ENCODE measurements around the gene MACROD2.

The MACROD2 gene

DNA sequence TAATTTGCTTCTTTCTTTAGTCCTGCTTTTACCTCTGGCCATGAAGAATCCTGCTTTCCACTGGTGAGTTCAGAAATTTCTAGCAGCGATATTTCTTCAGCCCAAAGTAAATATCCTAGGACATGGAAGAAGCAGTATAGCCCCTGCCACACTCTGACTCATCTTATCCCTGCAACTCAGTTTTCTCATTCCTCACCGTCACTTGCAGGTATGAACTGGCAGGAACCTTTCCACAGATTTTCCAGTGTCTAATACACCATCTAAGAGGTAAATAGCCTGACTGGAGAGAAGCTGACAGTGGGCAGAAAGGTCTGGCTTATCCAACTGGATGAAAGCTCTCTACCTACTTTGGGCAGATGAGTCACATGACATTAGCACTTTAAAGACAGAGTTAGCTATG lies 1158.8 kb downstream of the MACROD2 start:
- H3K4me3 ChIP-seq (ENCODE audit: low read length) = no peak overlapping the region
- no peak for DNase-seq (ENCODE audit: low read depth)
- TF ChIP-seq, protein P1, sequence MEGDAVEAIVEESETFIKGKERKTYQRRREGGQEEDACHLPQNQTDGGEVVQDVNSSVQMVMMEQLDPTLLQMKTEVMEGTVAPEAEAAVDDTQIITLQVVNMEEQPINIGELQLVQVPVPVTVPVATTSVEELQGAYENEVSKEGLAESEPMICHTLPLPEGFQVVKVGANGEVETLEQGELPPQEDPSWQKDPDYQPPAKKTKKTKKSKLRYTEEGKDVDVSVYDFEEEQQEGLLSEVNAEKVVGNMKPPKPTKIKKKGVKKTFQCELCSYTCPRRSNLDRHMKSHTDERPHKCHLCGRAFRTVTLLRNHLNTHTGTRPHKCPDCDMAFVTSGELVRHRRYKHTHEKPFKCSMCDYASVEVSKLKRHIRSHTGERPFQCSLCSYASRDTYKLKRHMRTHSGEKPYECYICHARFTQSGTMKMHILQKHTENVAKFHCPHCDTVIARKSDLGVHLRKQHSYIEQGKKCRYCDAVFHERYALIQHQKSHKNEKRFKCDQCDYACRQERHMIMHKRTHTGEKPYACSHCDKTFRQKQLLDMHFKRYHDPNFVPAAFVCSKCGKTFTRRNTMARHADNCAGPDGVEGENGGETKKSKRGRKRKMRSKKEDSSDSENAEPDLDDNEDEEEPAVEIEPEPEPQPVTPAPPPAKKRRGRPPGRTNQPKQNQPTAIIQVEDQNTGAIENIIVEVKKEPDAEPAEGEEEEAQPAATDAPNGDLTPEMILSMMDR (conservative IDR thresholded peaks at IDR 0.05; ENCODE audit: low read length) = no peak

DNA sequence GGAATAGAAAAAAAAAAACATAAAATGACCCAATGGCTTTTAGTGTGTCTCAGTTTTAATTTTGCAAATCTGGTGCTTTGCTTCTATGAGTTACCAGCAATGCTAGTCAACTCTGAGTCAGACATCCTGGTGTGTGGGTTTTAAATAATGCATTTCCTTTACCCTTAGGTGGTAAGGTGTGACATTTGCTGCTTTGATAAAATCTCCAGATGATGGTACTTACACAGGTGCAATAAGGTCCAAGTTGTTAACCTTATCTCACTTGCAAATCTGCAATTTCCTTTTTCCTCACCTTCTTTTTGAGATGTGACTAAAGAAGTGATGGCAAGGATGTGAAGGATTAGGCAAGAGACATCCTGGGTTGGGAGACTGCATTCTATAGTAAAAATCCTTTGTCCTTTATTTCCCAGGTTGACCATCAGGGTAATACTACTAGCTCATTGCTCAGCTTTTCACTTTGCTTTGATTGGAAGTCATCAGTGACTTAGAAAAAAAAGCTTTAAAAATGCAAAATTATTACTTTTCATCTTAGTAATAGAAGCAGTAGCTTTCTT lies 1160.6 kb downstream of the MACROD2 start:
- H3K4me3 ChIP-seq (ENCODE audit: low read length) = no peak overlapping the region
- TF ChIP-seq, protein P1 (conservative IDR thresholded peaks at IDR 0.05; ENCODE audit: low read length) = no peak
- DNase-seq (ENCODE audit: low read depth) = no peak

DNA sequence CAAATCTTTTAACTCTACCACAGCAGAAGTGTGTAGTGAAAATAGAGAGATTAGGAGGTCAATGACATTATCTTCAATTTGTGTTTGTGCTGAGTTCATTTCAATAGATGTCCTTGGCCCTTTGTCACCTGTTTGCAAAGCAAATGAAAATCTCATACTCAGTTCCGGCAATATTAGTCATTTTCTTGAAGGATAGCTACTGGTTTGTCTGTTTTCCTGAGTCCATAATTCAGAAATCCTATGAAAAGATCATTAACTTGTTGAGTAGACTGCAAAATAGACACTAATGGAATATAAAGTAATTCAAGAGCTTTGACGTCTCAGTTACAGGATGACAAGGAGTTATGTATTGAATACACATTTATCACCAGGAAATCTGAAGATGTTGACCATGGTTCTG lies 1163.2 kb downstream of the MACROD2 start:
- no peak for DNase-seq (ENCODE audit: low read depth)
- TF ChIP-seq, protein P1 (conservative IDR thresholded peaks at IDR 0.05; ENCODE audit: low read length) = no peak
- no peak overlapping the region for H3K4me3 ChIP-seq (ENCODE audit: low read length)

DNA sequence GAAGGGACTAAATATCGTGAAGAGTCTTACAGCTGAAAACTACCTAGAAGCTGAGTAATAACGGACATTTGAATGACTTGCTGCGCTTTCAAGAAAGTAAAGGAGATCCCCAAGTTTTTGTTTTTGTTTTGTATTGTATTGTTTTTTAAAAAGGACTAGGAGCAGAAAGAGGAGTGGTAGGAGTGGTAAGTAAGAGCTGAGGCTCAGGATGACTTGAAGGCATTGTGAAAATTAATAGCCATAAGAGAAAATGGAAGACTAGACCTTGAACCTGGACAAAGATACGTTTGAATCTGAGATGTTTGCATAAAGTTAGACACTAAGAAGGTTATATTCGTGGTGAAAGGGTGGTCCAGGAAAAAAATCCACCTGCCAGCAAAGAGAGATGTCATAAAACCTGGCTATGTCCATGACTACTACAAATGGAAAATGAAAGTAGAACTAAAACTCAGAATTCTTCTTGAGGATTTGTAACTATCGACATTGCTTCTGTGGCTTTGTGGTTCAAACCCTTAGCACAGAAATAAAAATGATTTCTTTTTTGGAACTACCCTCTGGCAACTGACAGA lies 1166.8 kb downstream of the MACROD2 start:
- peak overlapping the region; percentile 15; the same call in 1 of the 2 replicates for H3K4me3 ChIP-seq (ENCODE audit: low read length)
- TF ChIP-seq, protein P1 (conservative IDR thresholded peaks at IDR 0.05; ENCODE audit: low read length) = no peak

DNA sequence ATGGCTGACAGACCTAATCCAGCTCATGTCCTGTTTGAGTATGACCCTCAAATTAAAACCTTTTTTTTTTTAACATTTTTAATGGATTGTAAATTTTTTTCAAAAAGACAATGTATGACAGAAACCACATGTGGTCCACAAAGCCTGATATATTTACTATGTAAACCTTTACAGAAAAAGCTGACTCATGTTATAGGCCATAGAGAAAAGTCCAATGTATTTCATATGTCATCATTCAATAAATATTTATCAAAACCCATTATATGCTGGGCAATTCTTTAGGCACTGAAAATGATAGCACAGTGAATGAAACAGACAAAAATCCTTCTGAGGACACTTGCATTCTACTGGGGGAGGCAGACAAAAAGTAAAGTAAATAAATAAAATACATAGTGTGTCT lies 1168.3 kb downstream of the MACROD2 start:
- TF ChIP-seq, protein P1 (conservative IDR thresholded peaks at IDR 0.05; ENCODE audit: low read length) = no peak
- H3K4me3 ChIP-seq (ENCODE audit: low read length) = no peak overlapping the region
- no peak for DNase-seq (ENCODE audit: low read depth)

More for the DNA sequence above, 1166.8 kb downstream of the MACROD2 start:
- no peak for DNase-seq (ENCODE audit: low read depth)

DNA sequence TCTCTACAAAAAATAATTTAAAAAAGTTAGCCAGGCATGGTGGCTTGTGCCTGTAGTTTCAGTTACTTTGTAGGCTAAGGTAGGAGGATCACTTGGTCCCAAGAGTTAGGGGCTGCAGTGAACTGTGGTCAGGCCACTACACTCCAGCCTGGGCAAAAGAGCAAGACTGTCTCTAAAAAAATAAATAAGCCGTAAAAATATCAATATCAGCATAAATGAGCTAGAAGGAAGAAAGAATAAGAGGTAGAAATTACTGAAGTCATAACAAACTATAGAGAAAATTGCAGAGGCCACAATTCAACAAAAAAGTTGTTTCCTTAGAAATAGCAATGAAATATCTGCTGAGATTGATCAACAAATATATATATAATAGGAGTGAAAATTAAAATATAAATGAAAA lies 1169.4 kb downstream of the MACROD2 start:
- DNase-seq (ENCODE audit: low read depth) = no peak
- TF ChIP-seq, protein P1 (conservative IDR thresholded peaks at IDR 0.05; ENCODE audit: low read length) = no peak
- H3K4me3 ChIP-seq (ENCODE audit: low read length) = no peak overlapping the region

DNA sequence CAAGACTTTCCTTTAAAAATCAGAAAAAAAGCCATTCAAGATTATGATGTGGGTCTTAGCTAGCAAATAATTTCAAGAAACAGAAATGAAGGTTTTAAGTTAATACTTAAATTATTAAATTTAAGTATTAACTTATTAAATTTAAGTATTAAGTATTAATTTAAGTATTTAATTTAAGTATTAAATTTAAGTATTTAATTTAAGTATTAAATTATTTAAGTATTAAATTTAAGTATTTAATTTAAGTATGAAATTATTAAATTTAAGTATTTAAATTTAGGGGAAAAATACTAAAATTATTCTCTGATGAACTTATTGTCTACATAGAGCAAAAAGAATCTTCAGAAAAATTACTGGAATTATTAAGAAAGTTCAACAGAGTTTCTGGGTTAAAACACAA lies 1171.4 kb downstream of the MACROD2 start:
- TF ChIP-seq, protein P1 (conservative IDR thresholded peaks at IDR 0.05; ENCODE audit: low read length) = no peak
- no peak overlapping the region for H3K4me3 ChIP-seq (ENCODE audit: low read length)
- no peak for DNase-seq (ENCODE audit: low read depth)
